Muscle layer of duodenum (tissue), 2 donors: ENCODE measurements around the gene ARHGAP4.

ENCODE experiments used
- H3K27ac ChIP-seq: one replicate; pipeline ENCODE4 v1.7.0; 2013; ENCODE audit warnings: mild to moderate bottlenecking, low read length
- H3K27me3 ChIP-seq: one replicate; pipeline ENCODE4 v1.7.0; 2013; ENCODE audit warnings: low read depth, mild to moderate bottlenecking, control low read depth, low read length
- H3K36me3 ChIP-seq, 2 donors: one replicate each; pipeline ENCODE4 v1.7.0; 2013; ENCODE audit warnings: low read length in 2 of 2, control low read depth in 1 of 2, mild to moderate bottlenecking in 1 of 2; ENCODE audit not compliant: insufficient read depth in 2 of 2, control insufficient read depth in 1 of 2
- H3K4me1 ChIP-seq, 2 donors: one replicate each; pipeline ENCODE4 v1.7.0; 2013; ENCODE audit warnings: low read length in 2 of 2, mild to moderate bottlenecking in 2 of 2, control low read depth in 1 of 2, moderate library complexity in 1 of 2; ENCODE audit not compliant: insufficient read depth in 2 of 2, control insufficient read depth in 1 of 2
- H3K4me3 ChIP-seq, 2 donors: one replicate each; pipeline ENCODE4 v1.7.0; 2013; ENCODE audit warnings: low read length in 2 of 2, low read depth in 1 of 2, mild to moderate bottlenecking in 1 of 2
- H3K9me3 ChIP-seq, 2 donors: one replicate each; pipeline ENCODE4 v1.7.0; 2013; ENCODE audit warnings: low read length in 2 of 2, control low read depth in 1 of 2, mild to moderate bottlenecking in 1 of 2; ENCODE audit not compliant: control insufficient read depth in 1 of 2
- donor health status: healthy.

The ARHGAP4 gene

DNA sequence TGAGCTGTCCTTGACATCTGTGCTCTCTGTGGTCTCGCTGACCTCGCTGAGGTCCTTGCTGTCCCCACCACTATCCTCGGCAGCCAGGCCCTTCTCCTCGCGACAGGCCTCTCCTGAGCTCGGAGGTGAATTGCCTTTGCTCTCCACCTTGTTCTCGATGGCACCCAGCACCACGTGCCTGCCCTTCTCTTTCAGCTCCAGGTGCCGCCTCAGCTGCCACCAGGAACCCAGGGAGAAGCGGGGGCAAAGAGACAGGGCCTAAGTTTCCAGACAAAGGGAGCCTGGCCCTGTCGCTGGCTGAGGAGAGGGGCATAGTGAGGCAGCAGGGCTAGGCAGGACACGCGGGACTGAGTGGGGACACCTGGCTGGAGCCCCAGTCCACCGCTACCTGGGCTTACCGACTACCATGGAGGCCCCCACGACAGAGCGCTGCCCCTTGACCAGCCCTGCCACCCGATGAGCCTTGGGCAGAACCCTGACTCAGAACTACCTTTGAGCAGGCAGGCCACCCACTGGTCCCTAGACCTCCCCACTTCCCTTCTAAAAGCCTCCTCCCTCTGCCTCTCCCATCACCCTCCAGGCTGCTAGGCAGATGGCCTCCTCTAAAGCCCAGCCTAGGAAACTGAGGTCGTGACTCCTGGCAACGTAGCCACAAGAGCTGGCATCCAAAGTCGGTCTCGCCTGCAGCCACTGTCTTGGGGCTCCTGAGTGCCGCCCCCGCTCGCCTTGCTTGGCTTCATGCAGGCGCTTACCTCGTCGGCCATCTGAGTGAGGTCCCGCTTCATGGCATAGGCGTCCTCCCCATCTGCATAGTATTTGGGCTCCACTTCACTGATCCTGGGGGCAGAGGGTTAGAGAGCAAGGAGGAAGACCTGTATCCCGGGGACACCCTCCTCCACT, 4.2 kb upstream of the ARHGAP4 start:
- H3K4me1 ChIP-seq = peaks cover 0 to 23% of the 10 kb centered on the region in 2 donors
- no peaks in the 10 kb centered on the region for H3K9me3 ChIP-seq
- no peak overlapping the region for H3K4me3 ChIP-seq
- H3K36me3 ChIP-seq = peaks cover 0 to 10% of the 10 kb centered on the region in 2 donors
- no peak overlapping the region for H3K27ac ChIP-seq
- H3K27me3 ChIP-seq = no peaks in the 10 kb centered on the region

DNA sequence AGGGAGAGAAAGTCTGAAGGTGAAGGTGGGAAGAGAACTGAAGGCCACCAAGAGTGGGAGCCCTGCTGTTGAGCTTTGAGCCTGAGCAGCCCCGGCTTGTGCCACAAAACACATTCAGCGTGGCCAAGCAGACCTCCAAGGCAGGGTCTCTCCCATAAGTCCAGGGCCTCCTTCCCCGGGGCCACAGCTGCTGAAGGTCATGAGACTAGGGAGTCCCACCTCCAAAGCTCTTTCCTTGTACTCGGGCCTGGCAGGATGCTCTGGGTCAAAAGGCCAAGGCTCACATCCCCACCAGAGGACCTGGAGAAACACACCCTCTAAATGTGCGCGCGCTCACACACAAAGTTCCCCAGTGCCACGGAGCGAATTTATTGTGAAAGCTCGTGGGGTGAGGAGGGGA, 3.5 kb upstream of the ARHGAP4 start:
- Histone ChIP-seq H3K36me3 (peaks cover 0 to 10% of the 10 kb centered on the region in 2 donors), H3K9me3 (no peaks in the 10 kb centered on the region), H3K4me1 (peaks cover 0 to 23% of the 10 kb centered on the region in 2 donors), H3K27me3 (no peaks in the 10 kb centered on the region), H3K27ac (no peak overlapping the region), H3K4me3 (no peak overlapping the region)

DNA sequence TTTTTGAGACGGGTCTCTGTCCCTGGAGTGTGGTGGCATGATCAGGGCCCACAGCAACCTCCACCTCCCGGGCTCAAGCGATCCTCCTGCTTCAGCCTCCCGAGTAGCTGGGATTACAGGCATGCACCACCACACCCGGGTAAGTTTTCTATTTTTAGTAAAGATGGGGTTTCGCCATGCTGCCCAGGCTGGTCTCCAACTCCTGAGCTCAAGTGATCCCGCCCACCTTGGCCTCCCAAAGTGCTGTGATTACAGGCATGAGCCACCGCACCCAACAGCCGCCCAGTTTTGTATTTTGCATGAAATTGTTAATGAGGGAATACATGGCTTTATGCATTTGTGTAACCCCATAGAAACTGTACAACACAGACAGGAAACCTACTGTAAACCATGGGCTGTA, 2.8 kb upstream of the ARHGAP4 start:
- no peak overlapping the region for H3K27ac ChIP-seq
- peaks cover 0 to 10% of the 10 kb centered on the region in 2 donors for H3K36me3 ChIP-seq
- H3K27me3 ChIP-seq = no peaks in the 10 kb centered on the region
- H3K4me1 ChIP-seq = peaks cover 0 to 17% of the 10 kb centered on the region in 2 donors
- no peaks in the 10 kb centered on the region for H3K9me3 ChIP-seq
- H3K4me3 ChIP-seq = no peak overlapping the region

DNA sequence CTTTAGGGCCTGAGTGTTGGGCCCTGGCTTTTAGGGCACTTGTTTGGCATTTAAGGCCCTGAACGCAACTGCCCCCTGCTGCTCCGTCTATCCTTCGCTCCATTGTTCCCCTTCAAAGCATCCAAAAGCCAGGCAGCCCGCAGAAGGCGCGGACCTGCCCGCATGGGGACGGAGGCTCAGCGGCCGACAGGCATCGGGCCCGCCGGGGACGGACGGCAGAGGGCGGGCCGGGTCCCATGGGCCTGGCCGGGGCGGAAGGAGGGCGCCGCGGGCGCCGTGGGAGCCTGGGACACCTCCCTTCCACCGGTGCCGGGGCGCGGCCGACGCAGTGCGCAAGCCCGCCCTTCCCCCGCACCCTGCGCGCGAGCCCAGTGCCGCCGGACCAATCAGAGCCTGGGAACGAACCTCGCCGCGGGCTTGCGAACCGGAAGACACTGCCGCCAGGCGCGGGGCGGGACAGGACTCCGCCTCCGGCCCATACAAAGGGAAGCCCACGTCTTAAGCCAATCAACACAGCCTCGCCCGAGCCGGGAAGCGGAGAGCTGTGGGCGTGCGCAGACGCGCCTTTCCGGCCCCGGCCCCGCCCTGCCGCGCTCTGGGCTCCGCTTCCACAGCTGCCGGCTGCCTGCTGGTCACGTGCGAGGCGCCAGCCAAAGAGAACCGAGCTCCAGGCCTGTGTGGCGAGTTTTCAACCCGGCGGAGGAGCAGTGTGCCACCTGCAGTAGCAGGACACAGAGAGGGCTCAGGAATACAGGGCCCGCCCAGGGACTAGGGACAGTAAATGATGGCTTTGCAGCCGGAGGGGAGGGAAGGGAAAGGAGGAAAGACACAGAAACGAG, 2.1 kb upstream of the ARHGAP4 start:
- Histone ChIP-seq H3K27ac (peak overlapping the region; percentile 89), H3K4me1 (peaks cover 0 to 19% of the 10 kb centered on the region in 2 donors), H3K9me3 (no peaks in the 10 kb centered on the region), H3K4me3 (peak overlapping the region; percentile 59 to 75), H3K36me3 (peaks cover 0 to 10% of the 10 kb centered on the region in 2 donors), H3K27me3 (no peaks in the 10 kb centered on the region)

DNA sequence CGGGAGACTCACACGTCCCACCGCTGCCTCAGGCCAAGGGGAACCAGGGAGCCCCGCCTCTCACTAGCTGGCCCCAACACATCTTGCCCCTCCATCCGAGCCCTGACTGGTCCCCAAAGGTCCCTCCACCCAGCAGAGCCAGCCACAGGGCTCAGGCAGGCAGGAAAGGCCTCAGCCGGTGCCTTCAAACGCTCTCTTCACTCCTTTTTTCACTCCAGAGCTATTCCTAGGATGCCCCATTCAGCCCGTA, 1.5 kb upstream of the ARHGAP4 start:
- H3K36me3 ChIP-seq = peaks cover 0 to 10% of the 10 kb centered on the region in 2 donors
- no peaks in the 10 kb centered on the region for H3K27me3 ChIP-seq
- no peaks in the 10 kb centered on the region for H3K9me3 ChIP-seq
- peak overlapping the region; percentile 89 for H3K27ac ChIP-seq
- H3K4me1 ChIP-seq = peaks cover 0 to 24% of the 10 kb centered on the region in 2 donors
- H3K4me3 ChIP-seq = peak overlapping the region; percentile 59 to 75

DNA sequence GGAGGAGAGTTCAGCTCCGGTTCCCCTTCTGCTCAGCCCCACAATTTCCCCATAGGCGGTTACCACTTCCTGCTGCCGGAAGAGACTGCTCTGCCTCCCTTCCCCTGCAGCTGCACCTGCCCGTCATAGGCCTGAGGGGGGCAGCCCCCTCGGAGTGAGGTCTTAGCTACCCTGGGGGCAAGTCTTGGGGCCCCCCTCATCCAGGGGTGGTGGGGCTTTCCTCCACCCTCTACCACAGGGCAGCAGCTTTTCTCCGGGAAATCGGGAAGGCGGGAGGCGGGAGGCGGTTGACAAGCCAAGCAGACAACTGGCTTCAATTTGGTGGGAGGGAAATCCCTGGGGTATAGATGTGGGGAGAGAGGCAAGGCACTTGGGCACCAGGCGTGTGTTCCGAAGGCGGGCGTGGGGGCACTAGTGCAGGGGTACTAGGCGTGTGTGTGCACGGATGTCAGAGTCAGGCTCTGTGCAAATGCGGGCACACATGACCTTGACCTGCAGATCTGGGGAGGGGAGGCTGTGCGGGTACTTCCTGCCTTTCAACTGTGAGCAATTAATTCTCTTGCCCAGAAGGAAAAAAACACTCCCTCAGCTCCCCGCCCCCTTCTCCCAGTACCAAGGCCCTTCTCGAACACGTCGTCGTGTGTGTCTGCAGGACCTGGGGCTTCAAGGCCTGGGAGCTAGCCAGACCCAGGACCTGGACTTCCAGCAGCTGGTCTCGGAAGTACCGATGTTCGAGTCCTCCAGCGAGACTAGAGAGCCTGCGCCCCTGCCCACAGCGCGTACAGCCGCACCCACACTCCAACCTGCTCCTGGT, 1.0 kb upstream of the ARHGAP4 start:
- H3K9me3 ChIP-seq = no peaks in the 10 kb centered on the region
- H3K4me3 ChIP-seq = peak overlapping the region; percentile 59 to 75
- no peaks in the 10 kb centered on the region for H3K27me3 ChIP-seq
- H3K27ac ChIP-seq = peak overlapping the region; percentile 89
- H3K4me1 ChIP-seq = peaks cover 0 to 27% of the 10 kb centered on the region in 2 donors
- peaks cover 0 to 10% of the 10 kb centered on the region in 2 donors for H3K36me3 ChIP-seq

DNA sequence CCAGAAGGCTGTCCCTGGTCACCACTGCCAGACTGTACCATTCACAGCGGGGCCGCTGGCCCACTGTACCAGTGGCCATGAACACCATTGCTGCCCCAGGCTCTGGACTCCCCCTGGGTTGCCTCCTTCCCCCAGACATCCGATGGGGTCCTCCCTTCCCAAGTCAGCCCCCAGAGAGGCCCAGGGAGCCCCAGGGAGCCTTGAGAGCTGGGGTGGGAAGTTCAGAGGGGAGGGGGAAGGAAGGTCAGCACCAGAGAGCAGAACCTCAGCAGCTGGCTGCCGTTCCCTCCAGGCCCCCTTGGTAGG, 441 bp upstream of the ARHGAP4 start:
- no peaks in the 10 kb centered on the region for H3K9me3 ChIP-seq
- peaks cover 0 to 33% of the 10 kb centered on the region in 2 donors for H3K4me1 ChIP-seq
- no peaks in the 10 kb centered on the region for H3K27me3 ChIP-seq
- H3K36me3 ChIP-seq = peaks cover 0 to 7% of the 10 kb centered on the region in 2 donors
- H3K27ac ChIP-seq = peak overlapping the region; percentile 89
- H3K4me3 ChIP-seq = peak overlapping the region; percentile 59 to 75

DNA sequence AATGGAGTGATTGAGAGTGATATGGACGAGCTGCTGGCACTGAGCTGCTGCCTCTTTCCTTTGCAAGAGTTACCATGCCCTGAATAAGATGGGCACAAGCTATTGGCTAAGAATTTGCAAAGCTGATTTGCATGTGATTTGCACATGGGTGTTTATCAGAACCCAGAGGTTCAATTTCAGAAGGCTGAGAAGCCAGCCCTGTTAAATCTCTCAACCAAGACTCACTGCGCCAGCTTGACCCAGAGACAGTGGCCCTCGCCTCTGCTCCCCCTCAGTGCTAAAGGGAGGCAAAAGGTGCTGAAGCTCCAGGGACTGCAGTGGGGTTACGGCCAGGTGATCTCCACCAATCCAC, 701 bp downstream of the ARHGAP4 start:
- Histone ChIP-seq H3K27me3 (no peaks in the 10 kb centered on the region), H3K9me3 (no peaks in the 10 kb centered on the region), H3K27ac (no peak overlapping the region), H3K4me3 (peak overlapping the region; percentile 44), H3K4me1 (peaks cover 0 to 38% of the 10 kb centered on the region in 2 donors), H3K36me3 (peaks cover 0 to 2% of the 10 kb centered on the region in 2 donors)

DNA sequence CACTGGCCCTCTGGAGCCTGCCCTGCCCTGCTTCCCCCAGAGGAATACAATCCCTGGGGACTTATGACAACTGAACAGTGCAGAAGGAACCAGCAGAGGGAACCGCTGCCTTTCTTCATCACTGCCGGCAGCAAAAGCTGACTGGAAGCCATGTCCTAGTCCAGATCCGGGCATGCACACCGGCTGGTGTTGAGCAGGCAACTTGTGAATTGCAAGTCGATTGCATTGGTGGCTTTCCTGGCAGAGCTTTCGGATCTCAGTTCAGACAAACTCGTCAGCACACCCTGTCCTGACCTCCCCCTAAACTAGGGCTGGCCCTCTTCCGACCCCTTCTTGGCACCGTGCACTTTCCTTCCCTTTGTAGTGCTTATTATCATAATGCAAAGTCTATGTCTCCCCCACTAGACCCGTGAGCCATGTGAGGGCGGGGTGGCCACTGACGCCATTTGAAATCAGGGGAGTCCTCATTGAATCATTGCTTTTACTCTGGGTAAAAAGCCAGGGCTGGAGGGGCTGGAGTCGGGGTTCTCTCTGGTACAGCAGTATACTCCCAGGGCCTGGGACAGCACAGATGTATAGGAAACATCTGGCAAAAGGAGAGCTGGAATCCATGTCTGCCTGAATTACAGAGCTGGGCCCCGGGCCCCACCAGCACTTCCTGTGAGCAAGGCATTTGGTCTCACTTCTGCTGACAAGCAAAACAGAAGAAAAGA, 1.8 kb downstream of the ARHGAP4 start:
- H3K4me1 ChIP-seq = peaks cover 0 to 38% of the 10 kb centered on the region in 2 donors
- H3K4me3 ChIP-seq = peak overlapping the region; percentile 8 to 44
- H3K36me3 ChIP-seq = no peaks in the 10 kb centered on the region
- H3K27ac ChIP-seq = peak overlapping the region; percentile 14
- H3K27me3 ChIP-seq = no peaks in the 10 kb centered on the region
- no peaks in the 10 kb centered on the region for H3K9me3 ChIP-seq

DNA sequence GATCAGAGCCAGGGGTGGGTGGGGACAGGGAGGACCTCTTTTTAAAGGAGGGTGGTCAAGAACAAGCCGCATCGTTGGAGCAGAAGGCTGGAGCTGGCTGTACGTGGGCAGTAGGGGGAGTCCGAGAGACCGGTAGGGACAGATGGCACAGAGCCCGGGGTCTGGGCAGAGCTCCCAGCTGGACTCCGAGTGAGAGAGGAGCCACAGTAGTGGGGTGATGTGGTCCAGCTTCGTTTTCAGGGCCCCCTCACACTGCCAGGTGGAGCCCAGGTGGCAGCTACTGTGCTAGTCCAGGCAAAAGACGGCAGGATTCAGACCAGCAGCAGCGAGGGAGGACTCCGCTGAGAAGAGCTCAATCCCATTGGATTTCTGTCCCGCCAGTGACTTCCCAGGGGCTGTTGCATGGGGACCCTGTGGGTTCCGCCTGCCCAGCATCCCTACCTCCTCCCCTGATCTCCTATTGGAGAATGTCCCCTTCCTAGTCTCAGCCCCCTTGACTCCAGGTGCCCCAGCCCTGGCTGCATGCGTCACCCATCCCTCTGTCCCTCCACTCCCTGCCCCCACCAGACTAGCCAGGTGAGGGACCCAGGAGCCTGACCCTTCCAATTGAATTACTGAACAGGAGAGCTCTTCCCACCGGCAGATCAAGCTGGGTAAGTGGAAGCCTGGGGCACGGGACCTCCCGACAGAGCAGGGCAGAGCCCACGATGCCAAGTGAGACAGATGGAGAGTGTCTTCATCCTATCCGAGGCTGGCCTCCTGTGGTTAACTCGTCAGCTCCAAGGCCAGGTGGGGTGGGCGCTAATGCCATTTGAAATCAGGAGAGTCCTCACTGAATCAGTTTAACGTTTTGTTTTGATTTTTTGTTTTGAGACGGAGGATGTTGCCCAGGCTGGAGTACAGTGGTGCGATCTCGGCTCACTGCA, 2.9 kb downstream of the ARHGAP4 start:
- Histone ChIP-seq H3K27ac (no peak overlapping the region), H3K9me3 (no peaks in the 10 kb centered on the region), H3K4me1 (peaks cover 0 to 33% of the 10 kb centered on the region in 2 donors), H3K36me3 (no peaks in the 10 kb centered on the region), H3K4me3 (no peak overlapping the region), H3K27me3 (no peaks in the 10 kb centered on the region)
